Caco-2 (cell line): ENCODE results near the gene UTF1. TPM values are rescaled to one million over a fixed set of nuclear protein-coding genes. Genes with fewer than 3 reads are reported as not detected.

ENCODE experiments used
- BruUV-seq: library from RNA; stranded (reverse); fragments of 400-500 nt; replicated peaks from 2 replicates; lab custom pipeline; 2021; lab: Mats Ljungman, UMichigan
- CTCF ChIA-PET: fragments of 300-600 bp; sonication (Branson Sonifier 250); formaldehyde crosslinking; loops from one replicate; lab custom pipeline; 2022; ENCODE audit warnings: antibody characterized with exemption; lab: Charles Lee
- POLR2A ChIA-PET: fragments of 300-600 bp; sonication (Branson Sonifier 250); formaldehyde crosslinking; loops from one replicate; lab custom pipeline; 2022; ENCODE audit warnings: antibody characterized with exemption; lab: Charles Lee
- DNase-seq, 2 experiments: peaks; one replicate each; pipeline versions ENCODE4 v3.0.0 to v3.0.0-alpha.2; 2020 to 2022
- H3K27me3 ChIP-seq: replicated peaks from 2 replicates; pipeline ENCODE4 v1.6.0; 2011; ENCODE audit warnings: low read length; ENCODE audit not compliant: control insufficient read depth, insufficient read depth
- H3K36me3 ChIP-seq: 2 replicates; pipeline ENCODE4 v1.5.1; 2011; ENCODE audit warnings: low read length; ENCODE audit not compliant: control insufficient read depth, insufficient read depth
- H3K4me1 ChIP-seq: fragments of 250-450 bp; sonication (Bioruptor Pico); 2 replicates; pipeline ENCODE4 v1.5.1; 2020; ENCODE audit warnings: mild to moderate bottlenecking
- H3K4me3 ChIP-seq: 2 replicates; pipeline ENCODE4 v1.5.1; 2011; ENCODE audit warnings: low read depth, mild to moderate bottlenecking, control low read depth, low read length
- H3K9me3 ChIP-seq: fragments of 250-450 bp; sonication (Bioruptor Pico); 2 replicates; pipeline ENCODE4 v1.5.1; 2020; ENCODE audit warnings: mild to moderate bottlenecking, moderate library complexity
- H3K27ac Mint-ChIP-seq: one replicate; pipeline ENCODE4 v1.8.0; 2022; ENCODE audit warnings: mixed read lengths; ENCODE audit not compliant: unreplicated experiment
- H3K27me3 Mint-ChIP-seq: one replicate; pipeline ENCODE4 v1.8.0; 2022; ENCODE audit warnings: mixed read lengths; ENCODE audit not compliant: insufficient read depth, unreplicated experiment
- H3K36me3 Mint-ChIP-seq: one replicate; pipeline ENCODE4 v1.8.0; 2022; ENCODE audit warnings: mild to moderate bottlenecking, mixed read lengths; ENCODE audit not compliant: insufficient read depth, unreplicated experiment
- H3K4me1 Mint-ChIP-seq: one replicate; pipeline ENCODE4 v1.8.0; 2022; ENCODE audit warnings: low read depth, mixed read lengths; ENCODE audit not compliant: unreplicated experiment
- H3K4me3 Mint-ChIP-seq: one replicate; pipeline ENCODE4 v1.8.0; 2022; ENCODE audit warnings: mild to moderate bottlenecking, moderate library complexity, mixed read lengths; ENCODE audit not compliant: unreplicated experiment
- H3K9me3 Mint-ChIP-seq: one replicate; pipeline ENCODE4 v1.8.0; 2022; ENCODE audit warnings: mixed read lengths; ENCODE audit not compliant: unreplicated experiment
- CTCF ChIP-seq, 2 experiments: fragments of 200-600 bp in 1 of 2; IDR thresholded peaks; 1 replicate in 1 of 2; 2 replicates in 1 of 2; pipeline versions ENCODE4 v1.5.1 to v1.8.0; 2011 to 2022; ENCODE audit warnings: antibody characterized with exemption in 1 of 2, control low read depth in 1 of 2, inconsistent platforms in 1 of 2, low read depth in 1 of 2, low read length in 1 of 2, mild to moderate bottlenecking in 1 of 2, moderate library complexity in 1 of 2; ENCODE audit not compliant: insufficient read depth in 1 of 2, severe bottlenecking in 1 of 2, unreplicated experiment in 1 of 2
- intact Hi-C: fragments of 100-400 bp; cut with micrococcal nuclease; formaldehyde crosslinking; loops from one replicate; pipeline ENCODE4 v1.10.0; 2022; ENCODE audit not compliant: unreplicated experiment
- total RNA-seq: library from RNA; stranded (reverse); gene quantifications from 2 replicates; pipeline ENCODE4 v1.2.3, GENCODE V29; 2022

The UTF1 gene
- total RNA-seq, 1 experiment from 2014 or later = not detected

- H3K27me3 ChIP-seq = 0 out of 2 replicates have a peak, but pooled peaks cover 1% of the 10 kb centered on the region
- TF ChIP-seq CTCF (IDR thresholded peaks at IDR 0.05; ENCODE audit: insufficient read depth in 1 of 2, low read depth in 1 of 2, low read length in 1 of 2, severe bottlenecking in 1 of 2, unreplicated experiment in 1 of 2) = no peak
- intact Hi-C loops = no loop called here
- DNase-seq = no peak
- no peaks in the 10 kb centered on the region for H3K36me3 ChIP-seq
- no peaks in the 10 kb centered on the region for H3K4me1 ChIP-seq
- Mint-ChIP-seq H3K9me3 (no peaks in the 10 kb centered on the region), H3K4me1 (no peaks in the 10 kb centered on the region), H3K36me3 (no peaks in the 10 kb centered on the region), H3K4me3 (no peak overlapping the region), H3K27ac (no peak overlapping the region), H3K27me3 (peaks cover 4% of the 10 kb centered on the region)
- BruUV-seq = no TSS peak
- H3K4me3 ChIP-seq = no peak overlapping the region
- H3K9me3 ChIP-seq = no peaks in the 10 kb centered on the region
- ChIA-PET CTCF (interaction anchor here (0.5 kb wide), 1 partner anchor 109 kb away, joined by 4 read pairs; no protein-coding TSS in a partner anchor), POLR2A (no interaction called here)
These were observed 27.9 kb upstream of the UTF1 start for GRCh38 chr10:133201948-133202725.

DNA sequence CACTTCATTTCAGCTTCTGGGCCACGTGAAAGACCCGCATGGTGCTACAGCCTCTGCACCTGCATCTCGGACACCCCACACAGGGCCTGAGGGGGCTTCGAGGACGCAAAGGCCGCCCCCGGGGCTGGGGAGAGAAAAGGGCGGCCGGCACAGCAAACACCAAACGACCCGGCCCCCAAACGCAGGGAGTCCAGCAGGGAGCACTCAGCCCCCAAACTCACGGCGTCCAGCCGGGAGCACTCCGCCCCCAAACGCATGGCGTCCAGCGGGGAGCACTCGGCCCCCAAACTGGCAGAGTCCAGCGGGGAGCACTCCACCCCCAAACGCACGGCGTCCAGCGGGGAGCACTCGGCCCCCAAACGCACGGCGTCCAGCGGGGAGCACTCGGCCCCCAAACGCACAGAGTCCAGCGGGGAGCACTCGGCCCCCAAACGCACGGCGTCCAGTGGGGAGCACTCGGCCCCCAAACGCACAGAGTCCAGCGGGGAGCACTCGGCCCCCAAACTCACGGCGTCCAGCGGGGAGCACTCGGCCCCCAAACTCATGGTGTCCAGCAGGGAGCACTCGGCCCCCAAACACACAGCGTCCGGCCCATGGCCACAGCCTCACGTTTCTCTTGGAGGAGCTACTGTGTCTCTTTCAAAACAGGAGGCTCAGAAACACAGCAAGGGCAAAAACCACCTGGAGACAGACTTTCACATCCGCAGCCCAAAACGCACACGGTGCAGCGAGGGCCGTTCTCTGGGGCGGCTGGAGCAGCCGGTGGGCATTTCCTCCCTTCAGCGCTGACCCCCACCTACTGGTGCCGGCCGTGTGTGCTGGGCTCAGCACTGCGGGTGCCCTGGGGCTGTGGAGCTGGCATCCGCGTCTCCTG is 27.0 kb upstream of the UTF1 start:
- Mint-ChIP-seq H3K4me1 (no peaks in the 10 kb centered on the region), H3K27ac (no peak overlapping the region), H3K4me3 (no peak overlapping the region), H3K36me3 (no peaks in the 10 kb centered on the region), H3K27me3 (peaks cover 4% of the 10 kb centered on the region), H3K9me3 (no peaks in the 10 kb centered on the region)
- Histone ChIP-seq H3K36me3 (no peaks in the 10 kb centered on the region), H3K27me3 (0 out of 2 replicates have a peak, but pooled peaks cover 1% of the 10 kb centered on the region), H3K4me3 (no peak overlapping the region), H3K9me3 (no peaks in the 10 kb centered on the region), H3K4me1 (no peaks in the 10 kb centered on the region)
- ChIA-PET POLR2A (no interaction called here), CTCF (interaction anchor here (0.5 kb wide), 1 partner anchor 110 kb away, joined by 4 read pairs; no protein-coding TSS in a partner anchor)
- no peak for DNase-seq
- BruUV-seq = no TSS peak
- intact Hi-C loops = no loop called here
- TF ChIP-seq CTCF (IDR thresholded peaks at IDR 0.05; ENCODE audit: insufficient read depth in 1 of 2, low read depth in 1 of 2, low read length in 1 of 2, severe bottlenecking in 1 of 2, unreplicated experiment in 1 of 2) = no peak

- no peak overlapping the region for H3K4me3 ChIP-seq
- Mint-ChIP-seq H3K4me3 (no peak overlapping the region), H3K4me1 (no peaks in the 10 kb centered on the region), H3K27ac (no peak overlapping the region), H3K9me3 (no peaks in the 10 kb centered on the region), H3K36me3 (no peaks in the 10 kb centered on the region), H3K27me3 (peaks cover 4% of the 10 kb centered on the region)
- POLR2A ChIA-PET = no interaction called here
- DNase-seq = no peak
- CTCF ChIA-PET = interaction anchor here (0.7 kb wide), 1 partner anchor 9 kb away, joined by 3 read pairs; no protein-coding TSS in a partner anchor
- TF ChIP-seq CTCF (IDR thresholded peaks at IDR 0.05; ENCODE audit: insufficient read depth in 1 of 2, low read depth in 1 of 2, low read length in 1 of 2, severe bottlenecking in 1 of 2, unreplicated experiment in 1 of 2) = no peak
- 0 out of 2 replicates have a peak, but pooled peaks cover 1% of the 10 kb centered on the region for H3K27me3 ChIP-seq
- intact Hi-C loops = no loop called here
- no peaks in the 10 kb centered on the region; the same call in 1 of the 2 replicates for H3K9me3 ChIP-seq
- H3K36me3 ChIP-seq = no peaks in the 10 kb centered on the region
- no TSS peak for BruUV-seq
- no peaks in the 10 kb centered on the region for H3K4me1 ChIP-seq
These were observed 26.3 kb upstream of the UTF1 start for GRCh38 chr10:133203652-133204195.
